HG03575 (cell line): ENCODE measurements around the gene NUTM2B.
"Not testable (repeated sequence)": the region's sequence is repeated elsewhere in the genome, so short reads cannot be mapped to it uniquely, and the experiment has no call there.

ENCODE experiments used
- ATAC-seq: cut with Tn5 transposase; IDR thresholded peaks from one replicate; pipeline ENCODE4 v1.9.1; 2021; ENCODE audit not compliant: unreplicated experiment, insufficient number of reproducible peaks, low FRiP score; ENCODE audit errors: extremely low read depth

The NUTM2B gene

DNA sequence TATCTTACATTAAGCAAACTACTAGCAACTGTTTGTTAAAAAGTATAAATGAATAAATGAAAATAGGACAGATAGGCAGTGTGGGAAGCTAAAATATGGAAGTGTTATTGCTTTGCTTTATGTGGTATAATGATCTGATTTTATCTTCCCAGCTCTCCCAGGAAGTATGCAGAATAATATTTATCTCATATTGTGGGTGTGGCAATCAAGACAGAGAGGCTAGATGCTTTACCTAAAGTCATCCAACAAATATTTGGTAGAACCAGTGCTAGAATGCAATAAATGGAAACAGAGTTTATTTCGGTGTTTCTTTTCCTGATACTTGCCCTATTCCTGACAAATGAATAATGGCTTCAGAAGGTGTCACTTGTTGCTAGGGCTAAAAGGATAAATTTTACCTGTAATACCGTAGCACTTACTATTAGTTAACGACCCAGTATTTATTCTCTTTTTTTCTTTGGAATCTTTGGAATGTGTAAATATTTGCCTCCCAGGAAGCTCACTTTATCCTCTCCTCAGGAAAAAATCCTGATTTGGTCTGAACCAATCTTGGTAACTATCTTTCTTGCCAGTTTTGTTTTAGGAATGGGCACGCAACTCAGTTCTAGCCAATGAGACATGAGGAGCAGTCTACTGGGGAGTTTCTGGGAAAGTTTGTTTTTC is 14.0 kb downstream of the NUTM2B start:
- ATAC-seq: not testable (repeated sequence)

DNA sequence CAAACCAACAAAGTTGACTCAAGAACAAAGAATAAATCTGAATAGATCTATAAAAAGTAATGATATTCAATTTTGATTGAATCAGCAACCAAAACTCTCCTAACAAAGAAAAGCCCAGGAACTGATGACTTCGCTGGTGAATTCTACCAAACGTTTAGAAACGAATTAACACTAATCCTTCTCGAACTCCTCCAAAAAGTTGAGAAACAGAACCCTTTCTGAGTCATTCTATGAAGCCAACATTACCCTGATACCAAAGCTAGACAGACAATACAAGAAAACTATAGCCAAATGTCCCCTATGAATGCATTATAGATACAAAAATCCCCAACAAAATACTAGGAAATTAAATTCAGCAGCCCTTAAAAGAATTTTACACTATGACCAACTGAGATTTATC is 17.0 kb downstream of the NUTM2B start:
- not testable (repeated sequence) for ATAC-seq

DNA sequence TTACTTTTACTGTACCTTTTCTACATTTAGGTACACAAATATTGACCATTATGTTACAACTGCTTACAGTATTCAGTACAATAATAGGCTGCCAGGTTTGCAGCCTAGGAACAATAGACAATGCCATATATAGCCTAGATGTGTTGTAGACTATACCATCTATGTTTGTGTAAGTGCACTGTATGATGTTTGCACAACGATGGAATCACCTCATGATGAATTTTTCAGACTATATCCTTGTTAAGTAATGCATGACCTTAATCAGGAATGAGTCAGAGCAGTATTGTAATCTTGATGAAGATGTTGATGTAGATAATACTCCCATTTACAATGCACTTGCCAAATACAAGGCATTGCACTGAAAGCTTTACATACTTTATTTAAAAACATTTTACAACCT is 23.6 kb downstream of the NUTM2B start:
- not testable (repeated sequence) for ATAC-seq

DNA sequence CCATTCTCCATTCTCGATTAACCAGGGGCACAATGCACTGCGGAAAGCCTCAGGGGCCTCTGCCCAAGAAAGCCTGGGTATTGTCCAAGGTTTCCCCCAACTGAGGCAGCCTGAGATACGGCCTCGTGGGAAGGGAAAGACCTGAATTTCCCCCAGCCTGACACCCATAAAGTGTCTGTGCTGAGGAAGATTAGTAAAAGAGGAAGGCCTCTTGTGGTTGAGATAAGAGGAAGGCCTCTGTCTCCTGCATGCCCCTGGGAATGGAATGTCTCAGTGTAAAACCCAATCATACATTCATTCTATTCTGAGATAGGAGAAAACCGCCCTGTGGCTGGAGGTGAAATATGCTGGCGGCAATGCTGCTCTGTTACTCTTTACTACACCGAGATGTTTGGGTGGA is 41.8 kb downstream of the NUTM2B start:
- not testable (repeated sequence) for ATAC-seq

DNA sequence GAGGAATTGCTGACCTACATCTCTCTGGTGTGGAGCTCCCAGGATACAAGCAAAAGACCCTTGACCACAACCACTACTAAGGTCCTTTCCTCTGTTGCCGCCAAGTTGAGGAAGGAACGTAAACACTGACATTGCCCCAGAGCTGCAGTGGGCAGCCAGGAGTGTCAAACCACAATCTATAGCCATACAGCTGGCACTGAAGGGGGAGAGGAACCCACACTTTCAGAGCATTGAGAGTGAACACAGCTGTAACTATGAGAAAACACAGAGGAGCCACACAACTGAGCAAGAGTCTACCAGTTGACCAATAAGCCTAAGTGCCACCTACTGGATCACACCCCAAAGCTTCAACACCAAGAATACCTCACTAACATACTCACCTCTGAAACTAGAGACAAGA is 45.5 kb downstream of the NUTM2B start:
- not testable (repeated sequence) for ATAC-seq

DNA sequence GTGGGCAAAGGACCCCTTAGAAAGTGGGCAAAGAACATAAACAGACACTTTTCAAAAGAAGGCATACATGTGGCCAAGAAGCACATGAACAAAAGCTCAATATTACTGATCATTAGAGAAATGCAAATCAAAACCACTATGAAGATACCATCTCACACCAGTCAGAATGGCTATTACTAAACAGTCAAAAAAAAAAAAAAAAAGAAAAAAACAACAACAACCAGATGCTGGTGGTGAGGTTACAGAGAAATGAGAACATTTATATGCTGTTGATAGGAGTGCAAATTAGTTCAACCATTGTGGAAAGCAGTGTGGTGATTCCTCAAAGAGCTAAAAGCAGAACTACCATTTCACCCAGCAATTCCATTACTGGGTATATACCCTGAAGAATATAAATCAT is 50.6 kb downstream of the NUTM2B start:
- not testable (repeated sequence) for ATAC-seq

DNA sequence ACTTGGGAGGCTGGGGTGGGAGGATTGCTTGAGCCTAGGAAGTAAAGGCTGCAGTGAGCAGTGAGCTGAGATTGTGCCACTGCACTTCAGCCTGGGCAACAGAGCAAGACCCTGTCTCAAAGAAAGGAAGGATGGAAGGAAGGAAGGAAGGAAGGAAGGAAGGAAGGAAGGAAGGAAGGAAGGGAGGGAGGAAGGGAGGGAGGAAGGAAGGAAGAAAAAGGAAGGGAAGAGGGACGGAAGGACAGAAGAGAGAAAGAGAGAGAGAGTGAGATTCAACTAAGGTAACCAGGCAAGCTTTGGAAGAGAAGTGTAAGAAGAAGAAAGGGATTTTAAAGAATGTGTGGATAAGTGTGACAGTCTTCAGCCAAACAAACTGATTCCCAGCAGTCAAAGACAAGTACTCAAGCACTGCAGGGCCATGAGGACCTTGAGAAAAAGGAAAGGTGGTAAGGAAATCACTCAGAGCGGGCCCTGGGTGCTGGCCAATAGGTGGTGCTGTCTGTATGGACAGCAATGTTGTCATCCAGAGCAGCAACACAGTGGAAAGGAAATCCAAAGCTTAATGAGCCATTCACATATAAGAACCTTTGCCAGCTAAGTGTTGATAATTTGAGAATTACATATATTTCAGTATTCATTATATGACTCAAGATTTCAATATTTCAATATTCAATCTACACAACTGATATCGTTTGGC is 55.4 kb downstream of the NUTM2B start:
- not testable (repeated sequence) for ATAC-seq
